ENCODE results near the gene TMEM53. TPM values are rescaled to one million over a fixed set of nuclear protein-coding genes. Genes with fewer than 3 reads are reported as not detected.

TMEM53 gene
- total and polyA plus RNA-seq, 3 donors from 2014 or later = 15.6 to 40.2 (median 18.9) TPM

DNA sequence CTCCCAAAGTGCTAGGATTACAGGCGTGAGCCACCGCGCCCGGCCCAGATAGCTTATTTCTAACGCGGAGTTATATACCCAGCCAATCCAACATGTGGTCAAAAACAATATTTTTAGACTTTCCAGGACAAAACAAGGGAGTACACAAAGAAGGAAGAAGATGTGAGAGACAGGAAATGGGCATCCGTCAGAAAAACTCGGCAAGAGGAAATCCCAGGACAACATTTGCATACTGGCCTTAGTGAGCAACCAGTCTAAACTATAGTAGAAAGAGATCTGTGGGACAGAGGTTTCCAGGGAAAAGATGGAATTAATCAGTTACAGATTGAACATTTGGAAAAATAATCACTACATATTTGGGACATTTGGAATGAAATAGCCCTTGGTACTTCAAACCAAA, 11.6 kb upstream of the TMEM53 start:
- no peak overlapping the region for H3K27ac ChIP-seq
- no peak for DNase-seq
- 82 to 83% methylated on average over 8 of the region's 8 CpGs for WGBS, 2 donors

DNA sequence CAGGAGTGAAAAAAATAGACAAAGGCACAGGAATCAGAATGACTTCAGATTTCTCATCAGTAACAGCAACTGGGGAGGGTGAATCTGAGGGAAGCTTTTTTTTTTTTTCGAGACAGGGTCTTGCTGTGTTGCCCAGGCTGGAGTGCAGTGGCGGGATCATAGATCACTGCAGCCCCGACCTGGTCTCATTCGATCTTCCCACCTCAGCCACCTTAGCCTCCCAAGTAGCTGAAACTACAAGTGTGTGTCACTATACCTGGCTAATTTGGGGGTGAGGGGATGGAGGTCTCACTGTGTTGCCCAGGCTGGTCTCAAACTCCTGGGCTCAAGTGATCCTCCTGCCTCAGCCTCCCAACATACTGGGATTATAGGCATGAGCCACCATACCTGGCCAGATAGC, 10.9 kb upstream of the TMEM53 start:
- no peak overlapping the region for H3K27ac ChIP-seq
- peaks cover 9% of the 10 kb centered on the region for H3K4me1 ChIP-seq
- DNase-seq = no peak
- no peaks in the 10 kb centered on the region for H3K9me3 ChIP-seq
- H3K27me3 ChIP-seq = no peaks in the 10 kb centered on the region
- no peak overlapping the region for H3K4me3 ChIP-seq
- intact Hi-C loops (cut with DNase I; ENCODE audit: low total_unique reads) = no loop called here
- no peaks in the 10 kb centered on the region for H3K36me3 ChIP-seq (ENCODE audit: low read depth, missing control alignments)
- TF ChIP-seq, protein P1, sequence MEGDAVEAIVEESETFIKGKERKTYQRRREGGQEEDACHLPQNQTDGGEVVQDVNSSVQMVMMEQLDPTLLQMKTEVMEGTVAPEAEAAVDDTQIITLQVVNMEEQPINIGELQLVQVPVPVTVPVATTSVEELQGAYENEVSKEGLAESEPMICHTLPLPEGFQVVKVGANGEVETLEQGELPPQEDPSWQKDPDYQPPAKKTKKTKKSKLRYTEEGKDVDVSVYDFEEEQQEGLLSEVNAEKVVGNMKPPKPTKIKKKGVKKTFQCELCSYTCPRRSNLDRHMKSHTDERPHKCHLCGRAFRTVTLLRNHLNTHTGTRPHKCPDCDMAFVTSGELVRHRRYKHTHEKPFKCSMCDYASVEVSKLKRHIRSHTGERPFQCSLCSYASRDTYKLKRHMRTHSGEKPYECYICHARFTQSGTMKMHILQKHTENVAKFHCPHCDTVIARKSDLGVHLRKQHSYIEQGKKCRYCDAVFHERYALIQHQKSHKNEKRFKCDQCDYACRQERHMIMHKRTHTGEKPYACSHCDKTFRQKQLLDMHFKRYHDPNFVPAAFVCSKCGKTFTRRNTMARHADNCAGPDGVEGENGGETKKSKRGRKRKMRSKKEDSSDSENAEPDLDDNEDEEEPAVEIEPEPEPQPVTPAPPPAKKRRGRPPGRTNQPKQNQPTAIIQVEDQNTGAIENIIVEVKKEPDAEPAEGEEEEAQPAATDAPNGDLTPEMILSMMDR (IDR thresholded peaks at IDR 0.05) = no peak
- no peak for TF ChIP-seq POLR2A (IDR thresholded peaks at IDR 0.05)
- WGBS, 2 donors = 93% methylated on average over 4 of the region's 4 CpGs

More for the DNA sequence above, 11.6 kb upstream of the TMEM53 start:
- TF ChIP-seq, protein P1 (IDR thresholded peaks at IDR 0.05) = no peak
- TF ChIP-seq POLR2A (IDR thresholded peaks at IDR 0.05) = no peak
- no peak overlapping the region for H3K4me3 ChIP-seq
- peaks cover 9% of the 10 kb centered on the region for H3K4me1 ChIP-seq
- no peaks in the 10 kb centered on the region for H3K9me3 ChIP-seq
- H3K36me3 ChIP-seq (ENCODE audit: low read depth, missing control alignments) = no peaks in the 10 kb centered on the region
- intact Hi-C loops (cut with DNase I; ENCODE audit: low total_unique reads) = no loop called here
- H3K27me3 ChIP-seq = no peaks in the 10 kb centered on the region

- H3K27ac ChIP-seq = no peak overlapping the region
- no peaks in the 10 kb centered on the region for H3K27me3 ChIP-seq
- DNase-seq = no peak
- peaks cover 9% of the 10 kb centered on the region for H3K4me1 ChIP-seq
- TF ChIP-seq, protein P1 (IDR thresholded peaks at IDR 0.05) = no peak
- no peak for TF ChIP-seq POLR2A (IDR thresholded peaks at IDR 0.05)
- no peak overlapping the region for H3K4me3 ChIP-seq
- no peaks in the 10 kb centered on the region for H3K36me3 ChIP-seq (ENCODE audit: low read depth, missing control alignments)
- 82 to 88% methylated on average over 1 of the region's 1 CpG for WGBS, 2 donors
- intact Hi-C loops (cut with DNase I; ENCODE audit: low total_unique reads) = no loop called here
- H3K9me3 ChIP-seq = no peaks in the 10 kb centered on the region
Measured at GRCh38 chr1:44684525-44684924, 10.2 kb upstream of the TMEM53 start.

- intact Hi-C loops (cut with DNase I; ENCODE audit: low total_unique reads) = no loop called here
- H3K9me3 ChIP-seq = no peaks in the 10 kb centered on the region
- H3K4me3 ChIP-seq = no peak overlapping the region
- no peaks in the 10 kb centered on the region for H3K4me1 ChIP-seq
- H3K27ac ChIP-seq = no peak overlapping the region
- 82 to 94% methylated on average over 3 of the region's 3 CpGs for WGBS, 2 donors
- DNase-seq = no peak
- no peaks in the 10 kb centered on the region for H3K36me3 ChIP-seq (ENCODE audit: low read depth, missing control alignments)
- TF ChIP-seq POLR2A (IDR thresholded peaks at IDR 0.05) = no peak
- TF ChIP-seq, protein P1 (IDR thresholded peaks at IDR 0.05) = no peak
- no peaks in the 10 kb centered on the region for H3K27me3 ChIP-seq
Measured at GRCh38 chr1:44682883-44683265, 8.6 kb upstream of the TMEM53 start.
